Lung (tissue), 12 donors: ENCODE results near the gene USP34. TPM values are rescaled to one million over a fixed set of nuclear protein-coding genes. Genes with fewer than 3 reads are reported as not detected.

Experiments used
- ATAC-seq: fragments of 200-7000 bp; cut with Tn5 transposase; one replicate; pipeline ENCODE4 v1.9.1; 2020; ENCODE audit warnings: moderate number of reproducible peaks; ENCODE audit not compliant: insufficient read depth, low FRiP score
- DNase-seq, 3 donors: peaks; one replicate each; pipeline ENCODE4 v3.0.0-alpha.2; 2013 to 2017
- H3K27ac ChIP-seq, 2 donors: one replicate each; pipeline ENCODE4 v1.5.1; 2013; ENCODE audit warnings: mild to moderate bottlenecking in 2 of 2, moderate library complexity in 2 of 2, control low read depth in 1 of 2, inconsistent platforms in 1 of 2, low read depth in 1 of 2, low read length in 1 of 2
- H3K27me3 ChIP-seq, 3 donors: one replicate each; pipeline ENCODE4 v1.5.1; 2013; ENCODE audit warnings: low read length in 2 of 3; ENCODE audit not compliant: control insufficient read depth in 3 of 3, insufficient read depth in 3 of 3
- H3K36me3 ChIP-seq, 4 donors: one replicate each; pipeline ENCODE4 v1.5.1; 2013; ENCODE audit warnings: low read length in 4 of 4, mild to moderate bottlenecking in 1 of 4, moderate library complexity in 1 of 4; ENCODE audit not compliant: control insufficient read depth in 4 of 4, insufficient read depth in 4 of 4
- H3K4me1 ChIP-seq, 5 donors: one replicate each; pipeline ENCODE4 v1.5.1; 2013; ENCODE audit warnings: low read length in 5 of 5, mild to moderate bottlenecking in 2 of 5, moderate library complexity in 1 of 5; ENCODE audit not compliant: control insufficient read depth in 5 of 5, insufficient read depth in 5 of 5
- H3K4me3 ChIP-seq: one replicate; pipeline ENCODE4 v1.5.1; 2013; ENCODE audit warnings: mild to moderate bottlenecking, control low read depth, moderate library complexity
- H3K9ac ChIP-seq, 2 donors: one replicate each; pipeline ENCODE4 v1.5.1; 2013; ENCODE audit warnings: low read length in 2 of 2, control low read depth in 1 of 2; ENCODE audit not compliant: insufficient read depth in 1 of 2
- H3K9me3 ChIP-seq, 4 donors: one replicate each; pipeline ENCODE4 v1.5.1; 2013; ENCODE audit warnings: low read length in 3 of 4, mild to moderate bottlenecking in 1 of 4, moderate library complexity in 1 of 4; ENCODE audit not compliant: control insufficient read depth in 4 of 4, insufficient read depth in 3 of 4
- WGBS, 2 donors: extraction: QIAGEN DNeasy Blood & Tissue Kit; methylation state at CpG; one replicate each; pipeline ENCODE4 v1.1.7; 2013; 5-methylcytosine and 5-hydroxymethylcytosine counted together
- polyA plus RNA-seq, 2 donors: library from polyadenylated mRNA; stranded (reverse); fragments of 200-250 nt; gene quantifications; one replicate each; pipeline ENCODE4 v1.2.1, GENCODE V29; 2013
- total RNA-seq, 2 donors: library from RNA; depleted of rRNA in 1 of 2; stranded (reverse); fragments of >200 nt in 1 of 2; gene quantifications; one replicate each; pipeline ENCODE4 v1.2.1, GENCODE V29; 2014 to 2021
- TF ChIP-seq, protein P1 (sequence below): IDR thresholded peaks from 2 replicates; pipeline ENCODE4 v1.5.1; 2012; ENCODE audit warnings: mild to moderate bottlenecking; ENCODE audit errors: control extremely low read depth, extremely low read depth
- donor health status: control.
- donor health status: control.
- donor health status: Bipolar disorder and iron deficiency.
- donor health status: healthy.
- donor health status: DM: yes; HTN: yes; CAD: no.

USP34 gene
- total and polyA plus RNA-seq, 4 donors = 38.7 to 233 (median 67.8) TPM

DNA sequence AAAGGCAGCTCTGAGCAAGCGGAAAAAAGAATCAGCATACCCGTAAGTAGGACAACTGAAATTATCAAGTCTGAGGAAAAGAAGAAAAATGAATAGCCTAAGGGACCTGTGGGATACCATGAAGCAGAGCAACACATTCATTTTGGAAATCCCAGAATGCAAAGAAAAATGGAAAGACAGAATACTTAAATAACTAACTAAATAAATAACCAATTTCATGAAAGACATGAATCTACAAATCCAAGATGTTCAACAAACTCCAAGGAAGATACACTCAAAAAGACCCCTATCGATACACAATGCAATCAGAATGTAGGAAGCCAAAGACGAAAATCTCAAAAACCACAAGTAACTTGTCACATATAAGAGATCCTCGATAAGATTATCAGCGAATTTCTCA is 117.0 kb downstream of the USP34 start:
- no peak overlapping the region for H3K27ac ChIP-seq
- H3K9ac ChIP-seq = no peak overlapping the region
- H3K4me3 ChIP-seq = no peak overlapping the region
- peaks cover 5 to 8% (median 6%) of the 10 kb centered on the region in 4 donors for H3K9me3 ChIP-seq
- 97 to 98% methylated on average over 6 of the region's 6 CpGs for WGBS, 2 donors
- H3K4me1 ChIP-seq = peaks cover 0 to 10% (median 5%) of the 10 kb centered on the region in 5 donors
- DNase-seq (no peak), ATAC-seq (no peak)
- H3K36me3 ChIP-seq = peaks cover 6 to 21% (median 15%) of the 10 kb centered on the region in 4 donors
- TF ChIP-seq, protein P1, sequence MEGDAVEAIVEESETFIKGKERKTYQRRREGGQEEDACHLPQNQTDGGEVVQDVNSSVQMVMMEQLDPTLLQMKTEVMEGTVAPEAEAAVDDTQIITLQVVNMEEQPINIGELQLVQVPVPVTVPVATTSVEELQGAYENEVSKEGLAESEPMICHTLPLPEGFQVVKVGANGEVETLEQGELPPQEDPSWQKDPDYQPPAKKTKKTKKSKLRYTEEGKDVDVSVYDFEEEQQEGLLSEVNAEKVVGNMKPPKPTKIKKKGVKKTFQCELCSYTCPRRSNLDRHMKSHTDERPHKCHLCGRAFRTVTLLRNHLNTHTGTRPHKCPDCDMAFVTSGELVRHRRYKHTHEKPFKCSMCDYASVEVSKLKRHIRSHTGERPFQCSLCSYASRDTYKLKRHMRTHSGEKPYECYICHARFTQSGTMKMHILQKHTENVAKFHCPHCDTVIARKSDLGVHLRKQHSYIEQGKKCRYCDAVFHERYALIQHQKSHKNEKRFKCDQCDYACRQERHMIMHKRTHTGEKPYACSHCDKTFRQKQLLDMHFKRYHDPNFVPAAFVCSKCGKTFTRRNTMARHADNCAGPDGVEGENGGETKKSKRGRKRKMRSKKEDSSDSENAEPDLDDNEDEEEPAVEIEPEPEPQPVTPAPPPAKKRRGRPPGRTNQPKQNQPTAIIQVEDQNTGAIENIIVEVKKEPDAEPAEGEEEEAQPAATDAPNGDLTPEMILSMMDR = no peak
- H3K27me3 ChIP-seq = no peaks in the 10 kb centered on the region

GRCh38 chr2:61350777-61351176 is 120.1 kb downstream of the USP34 start:
- DNase-seq (no peak), ATAC-seq (no peak)
- Histone ChIP-seq H3K9ac (no peak overlapping the region), H3K4me3 (no peak overlapping the region), H3K27me3 (no peaks in the 10 kb centered on the region), H3K9me3 (peaks cover 5 to 8% (median 6%) of the 10 kb centered on the region in 4 donors), H3K4me1 (no peaks in the 10 kb centered on the region), H3K27ac (no peak overlapping the region), H3K36me3 (peaks cover 16 to 33% (median 26%) of the 10 kb centered on the region in 4 donors)
- WGBS, 2 donors = 59 to 61% methylated on average over 3 of the region's 3 CpGs
- TF ChIP-seq, protein P1 = no peak

- H3K36me3 ChIP-seq = peaks cover 13 to 32% (median 21%) of the 10 kb centered on the region in 4 donors
- DNase-seq = no peak
- no peak overlapping the region for H3K9ac ChIP-seq
- H3K4me1 ChIP-seq = no peaks in the 10 kb centered on the region
- H3K27ac ChIP-seq = no peak overlapping the region
- TF ChIP-seq, protein P1 = no peak
- H3K27me3 ChIP-seq = no peaks in the 10 kb centered on the region
- H3K9me3 ChIP-seq = no peaks in the 10 kb centered on the region
- no peak overlapping the region for H3K4me3 ChIP-seq
- no peak for ATAC-seq
- 97 to 99% methylated on average over 1 of the region's 1 CpG for WGBS, 2 donors
Observed at GRCh38 chr2:61343141-61343540, 127.7 kb downstream of the USP34 start.

DNA sequence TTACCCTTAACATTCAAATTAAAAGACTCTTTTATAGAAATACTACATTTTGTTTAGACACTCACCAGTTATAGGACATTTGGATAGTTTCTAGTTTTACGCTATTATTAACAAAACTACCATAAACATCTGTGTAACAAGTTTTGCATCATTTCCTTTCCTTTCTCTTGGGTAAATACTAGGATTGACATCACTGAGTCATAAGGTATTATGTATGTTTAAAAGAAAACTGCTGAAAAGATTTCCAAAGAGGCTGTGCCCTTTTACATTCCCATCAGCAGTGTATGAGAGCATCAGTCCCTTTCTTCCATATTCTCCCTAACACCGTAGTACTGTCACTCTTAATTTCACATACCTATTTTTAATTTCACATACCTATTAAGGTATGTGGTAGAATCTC is 130.6 kb downstream of the USP34 start:
- Histone ChIP-seq H3K27me3 (no peaks in the 10 kb centered on the region), H3K9ac (no peak overlapping the region), H3K27ac (no peak overlapping the region), H3K9me3 (no peaks in the 10 kb centered on the region), H3K4me1 (no peaks in the 10 kb centered on the region), H3K36me3 (peaks cover 7 to 34% (median 10%) of the 10 kb centered on the region in 4 donors), H3K4me3 (no peak overlapping the region)
- ATAC-seq (no peak), DNase-seq (no peak)
- 83 to 90% methylated on average over 2 of the region's 2 CpGs for WGBS, 2 donors
- TF ChIP-seq, protein P1 = no peak
